Activated CD8-positive, alpha-beta T cell treated with anti-CD3 and anti-CD28 coated beads for 36 hours (primary cell): ENCODE measurements around the gene RNF220. TPM values are rescaled to one million over a fixed set of nuclear protein-coding genes. Genes with fewer than 3 reads are reported as not detected.

Experiments used
- ATAC-seq: fragments of 200-7000 bp; cut with Tn5 transposase; one replicate; pipeline ENCODE4 v1.10.0; 2021; ENCODE audit warnings: mild to moderate bottlenecking, moderate library complexity
- CTCF ChIA-PET: fragments of 350-600 bp; sonication (Branson Sonifier 250); formaldehyde crosslinking; loops from one replicate; lab custom pipeline; 2021; ENCODE audit warnings: antibody characterized with exemption; lab: Charles Lee
- POLR2A ChIA-PET: fragments of 350-600 bp; sonication (Branson Sonifier 250); formaldehyde crosslinking; loops from one replicate; lab custom pipeline; 2021; ENCODE audit warnings: antibody characterized with exemption; lab: Charles Lee
- DNase-seq: peaks from one replicate; pipeline ENCODE4 v3.0.0-alpha.2; 2020
- H3K27ac Mint-ChIP-seq: one replicate; pipeline ENCODE4 v1.8.0; 2021; ENCODE audit warnings: mild to moderate bottlenecking, mixed read lengths
- H3K27me3 Mint-ChIP-seq: one replicate; pipeline ENCODE4 v1.8.0; 2021; ENCODE audit warnings: mixed read lengths
- H3K36me3 Mint-ChIP-seq: one replicate; pipeline ENCODE4 v1.8.0; 2021; ENCODE audit warnings: low read depth, mixed read lengths
- H3K4me1 Mint-ChIP-seq: one replicate; pipeline ENCODE4 v1.8.0; 2021; ENCODE audit warnings: low read depth, mixed read lengths
- H3K4me3 Mint-ChIP-seq: one replicate; pipeline ENCODE4 v1.8.0; 2021; ENCODE audit warnings: mild to moderate bottlenecking, moderate library complexity, mixed read lengths
- H3K9me3 Mint-ChIP-seq: one replicate; pipeline ENCODE4 v1.8.0; 2021; ENCODE audit warnings: mixed read lengths
- CTCF ChIP-seq: fragments of 200-600 bp; IDR thresholded peaks from one replicate; pipeline ENCODE4 v1.8.0; 2022; ENCODE audit warnings: antibody characterized with exemption, mild to moderate bottlenecking
- intact Hi-C: fragments of 100-400 bp; cut with micrococcal nuclease; formaldehyde crosslinking; loops from one replicate; pipeline ENCODE4 v1.10.0; 2022
- total RNA-seq, 2 experiments: library from RNA; stranded (reverse); gene quantifications; one replicate each; pipeline ENCODE4 v1.2.3, GENCODE V29; 2021

The RNF220 gene
- total RNA-seq, 2 experiments from 2014 or later = 71.9 to 79.1 TPM

GRCh38 chr1:44575396-44575795 lies 170.3 kb downstream of the RNF220 start:
- H3K4me3 Mint-ChIP-seq = no peak overlapping the region
- POLR2A ChIA-PET = no interaction called here

GRCh38 chr1:44576456-44577150 lies 171.5 kb downstream of the RNF220 start:
- ATAC-seq = no peak
- no peak for DNase-seq
- Mint-ChIP-seq H3K27ac (no peak overlapping the region), H3K36me3 (no peaks in the 10 kb centered on the region), H3K9me3 (no peaks in the 10 kb centered on the region), H3K4me1 (no peaks in the 10 kb centered on the region), H3K27me3 (no peaks in the 10 kb centered on the region), H3K4me3 (no peak overlapping the region)
- intact Hi-C loops = no loop called here
- ChIA-PET CTCF (interaction anchor here (1.8 kb wide), 1 partner anchor 18 kb away, joined by 7 read pairs; no protein-coding TSS in a partner anchor), POLR2A (no interaction called here)
- no peak for TF ChIP-seq CTCF

More at GRCh38 chr1:44575396-44575795, 170.3 kb downstream of the RNF220 start:
- H3K36me3 Mint-ChIP-seq = no peaks in the 10 kb centered on the region
- intact Hi-C loops = no loop called here
- H3K4me1 Mint-ChIP-seq = no peaks in the 10 kb centered on the region
- no peak for DNase-seq
- no peak overlapping the region for H3K27ac Mint-ChIP-seq
- H3K9me3 Mint-ChIP-seq = no peaks in the 10 kb centered on the region
- TF ChIP-seq CTCF = no peak
- CTCF ChIA-PET = interaction anchor here (1.8 to 4.4 kb wide), 2 partner anchors 14 to 19 kb away, joined by 7 to 31 read pairs; no protein-coding TSS in a partner anchor
- ATAC-seq = no peak
- H3K27me3 Mint-ChIP-seq = no peaks in the 10 kb centered on the region

GRCh38 chr1:44581205-44581604 lies 176.2 kb downstream of the RNF220 start:
- Mint-ChIP-seq H3K36me3 (no peaks in the 10 kb centered on the region), H3K27me3 (no peaks in the 10 kb centered on the region), H3K27ac (no peak overlapping the region), H3K9me3 (no peaks in the 10 kb centered on the region), H3K4me3 (no peak overlapping the region), H3K4me1 (no peaks in the 10 kb centered on the region)
- ATAC-seq = no peak
- CTCF ChIA-PET = interaction anchor here (0.8 to 2.5 kb wide), 4 partner anchors 9 to 364 kb away, joined by 3 to 12 read pairs (median 8); no protein-coding TSS in a partner anchor
- POLR2A ChIA-PET = no interaction called here
- intact Hi-C loops = no loop called here
- TF ChIP-seq CTCF = no peak
- no peak for DNase-seq

- DNase-seq (no peak), ATAC-seq (no peak)
- Mint-ChIP-seq H3K36me3 (no peaks in the 10 kb centered on the region), H3K27me3 (no peaks in the 10 kb centered on the region), H3K27ac (no peak overlapping the region), H3K9me3 (no peaks in the 10 kb centered on the region), H3K4me1 (no peaks in the 10 kb centered on the region), H3K4me3 (no peak overlapping the region)
- CTCF ChIA-PET = interaction anchor here (0.9 to 2.6 kb wide), 2 partner anchors 10 to 30 kb away, joined by 3 to 18 read pairs; no protein-coding TSS in a partner anchor
- POLR2A ChIA-PET = no interaction called here
- intact Hi-C loops = no loop called here
- no peak for TF ChIP-seq CTCF
Measured at GRCh38 chr1:44584167-44584566, 179.1 kb downstream of the RNF220 start.

GRCh38 chr1:44585315-44585920 lies 180.4 kb downstream of the RNF220 start:
- Mint-ChIP-seq H3K4me3 (no peak overlapping the region), H3K27ac (no peak overlapping the region), H3K27me3 (no peaks in the 10 kb centered on the region), H3K4me1 (no peaks in the 10 kb centered on the region), H3K9me3 (no peaks in the 10 kb centered on the region), H3K36me3 (no peaks in the 10 kb centered on the region)
- intact Hi-C loops = no loop called here
- DNase-seq (no peak), ATAC-seq (no peak)
- no peak for TF ChIP-seq CTCF
- ChIA-PET POLR2A (interaction anchor here (1.4 kb wide), 1 partner anchor 9 kb away, joined by 3 read pairs; no protein-coding TSS in a partner anchor), CTCF (interaction anchor here (0.6 to 2.6 kb wide), 3 partner anchors 9 to 225 kb away, joined by 3 to 18 read pairs (median 3); no protein-coding TSS in a partner anchor)
